Amygdala (tissue), 56 donors: ENCODE results near the gene SPAG4.

ENCODE experiments used
- DNase-seq, 56 donors: peaks; one replicate each; lab custom pipeline; 2025; lab: John Stamatoyannopoulos, UW

SPAG4 gene, protein sequence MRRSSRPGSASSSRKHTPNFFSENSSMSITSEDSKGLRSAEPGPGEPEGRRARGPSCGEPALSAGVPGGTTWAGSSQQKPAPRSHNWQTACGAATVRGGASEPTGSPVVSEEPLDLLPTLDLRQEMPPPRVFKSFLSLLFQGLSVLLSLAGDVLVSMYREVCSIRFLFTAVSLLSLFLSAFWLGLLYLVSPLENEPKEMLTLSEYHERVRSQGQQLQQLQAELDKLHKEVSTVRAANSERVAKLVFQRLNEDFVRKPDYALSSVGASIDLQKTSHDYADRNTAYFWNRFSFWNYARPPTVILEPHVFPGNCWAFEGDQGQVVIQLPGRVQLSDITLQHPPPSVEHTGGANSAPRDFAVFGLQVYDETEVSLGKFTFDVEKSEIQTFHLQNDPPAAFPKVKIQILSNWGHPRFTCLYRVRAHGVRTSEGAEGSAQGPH

GRCh38 chr20:35615667-35616464, at the start of gene SPAG4:
SPAG4 (plus strand) TSS chr20:35615829; CDS start chr20:35616004, 175 bp downstream.
- peak; percentile 48 to 99 (median 90) for DNase-seq

DNA sequence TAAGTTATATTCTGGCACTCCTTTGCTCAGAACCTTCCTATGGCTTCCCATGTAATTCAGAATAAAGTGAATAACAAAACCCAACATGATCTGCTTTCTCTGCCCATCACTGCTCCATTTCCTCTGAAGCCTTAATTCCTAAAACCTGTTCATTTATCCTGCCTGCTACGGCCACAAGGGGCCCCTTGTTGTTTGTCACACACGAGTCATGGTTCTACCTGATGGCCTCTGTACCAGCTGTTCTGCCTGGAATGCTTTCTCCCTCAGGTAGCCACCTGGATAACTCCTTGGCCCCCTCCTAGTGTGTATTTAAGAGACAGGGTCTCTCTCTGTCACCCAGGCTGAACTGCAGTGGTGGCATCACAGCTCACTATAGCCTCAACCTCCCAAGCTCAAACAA, 47.0 kb upstream of the SPAG4 start:
- no peak for DNase-seq

DNA sequence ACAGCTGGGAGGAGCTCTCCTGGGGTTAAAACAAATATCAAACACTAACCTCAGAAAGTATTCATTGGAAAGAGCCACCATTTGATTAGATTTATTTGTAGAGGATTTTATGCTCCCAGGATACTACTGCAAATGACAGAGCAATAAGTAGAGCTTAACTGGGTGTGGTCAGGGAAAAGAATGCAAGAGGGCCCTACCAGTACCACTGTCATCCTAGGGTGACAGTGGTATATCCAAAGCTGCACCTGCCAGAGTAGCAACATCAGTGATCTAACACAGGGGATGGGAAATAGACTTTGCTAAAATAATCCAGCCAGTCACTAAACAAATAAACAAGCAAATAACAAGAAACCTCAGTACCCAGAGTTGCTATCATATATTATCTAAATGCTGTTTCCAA, 44.1 kb upstream of the SPAG4 start:
- no peak for DNase-seq

DNA sequence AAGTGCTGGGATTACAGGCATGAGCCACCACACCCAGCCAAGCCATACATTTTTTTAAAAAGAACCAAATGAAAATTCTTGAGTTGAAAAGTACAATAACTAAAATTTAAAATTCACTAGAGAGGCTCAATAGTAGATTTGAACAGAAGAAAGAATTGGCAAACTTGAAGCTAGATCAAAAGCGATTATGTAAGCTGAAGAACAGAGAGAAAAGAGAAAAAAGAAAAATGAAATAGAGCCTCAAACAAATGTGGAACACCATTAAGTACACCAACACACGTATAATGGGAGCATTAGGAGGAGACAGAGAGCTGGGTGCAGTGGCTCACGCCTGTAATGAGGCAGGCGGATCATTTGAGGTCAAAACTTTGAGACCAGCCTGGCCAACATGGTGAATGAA, 42.8 kb upstream of the SPAG4 start:
- DNase-seq = no peak

- no peak for DNase-seq
Measured at GRCh38 chr20:35575958-35576357, 39.7 kb upstream of the SPAG4 start.

GRCh38 chr20:35576816-35577215, 38.8 kb upstream of the SPAG4 start:
- DNase-seq = no peak

- DNase-seq = no peak
Measured at GRCh38 chr20:35578469-35578868, 37.2 kb upstream of the SPAG4 start.

DNA sequence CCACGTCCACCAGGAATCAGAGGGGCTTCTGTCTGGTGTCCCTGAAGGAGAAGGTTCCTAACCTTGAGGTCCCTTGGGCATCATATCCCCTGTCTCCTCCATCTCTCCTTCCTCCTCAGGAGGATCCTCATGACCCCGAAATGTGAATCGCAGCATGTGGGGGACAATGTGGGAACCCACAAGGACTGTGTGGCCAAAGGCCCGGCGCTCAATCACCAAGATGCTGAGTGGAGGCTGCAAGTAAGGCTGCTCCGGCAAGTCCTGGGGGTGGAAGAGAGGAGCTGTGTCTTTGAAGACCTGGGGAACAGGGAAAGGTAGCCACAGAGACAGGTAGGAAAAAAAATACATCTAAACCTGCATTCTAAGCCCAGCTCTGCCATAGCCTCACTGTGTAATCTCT, 36.4 kb upstream of the SPAG4 start:
- no peak for DNase-seq

DNA sequence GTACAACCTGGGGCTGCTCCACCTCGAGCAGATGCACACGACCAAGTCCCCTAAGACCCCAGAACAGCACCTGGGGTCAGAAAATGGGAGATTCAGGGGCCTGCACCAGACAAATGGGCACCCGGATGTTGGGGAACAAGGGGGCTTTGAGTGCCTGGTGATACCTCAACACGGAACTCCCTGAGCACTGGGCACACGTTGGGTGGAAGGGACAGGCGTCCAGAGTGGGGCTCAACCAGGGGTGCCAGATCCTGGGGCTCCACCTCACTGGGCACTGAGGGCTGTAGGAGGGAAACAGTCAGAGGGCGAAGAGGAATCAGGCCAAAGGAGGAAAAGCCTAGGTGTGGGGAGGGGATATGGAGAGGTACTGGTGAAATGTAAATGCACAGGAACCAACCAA, 33.5 kb upstream of the SPAG4 start:
- no peak for DNase-seq

GRCh38 chr20:35582741-35583404, 32.8 kb upstream of the SPAG4 start:
- DNase-seq = no peak

GRCh38 chr20:35583636-35584560, 31.7 kb upstream of the SPAG4 start:
- DNase-seq = no peak

DNA sequence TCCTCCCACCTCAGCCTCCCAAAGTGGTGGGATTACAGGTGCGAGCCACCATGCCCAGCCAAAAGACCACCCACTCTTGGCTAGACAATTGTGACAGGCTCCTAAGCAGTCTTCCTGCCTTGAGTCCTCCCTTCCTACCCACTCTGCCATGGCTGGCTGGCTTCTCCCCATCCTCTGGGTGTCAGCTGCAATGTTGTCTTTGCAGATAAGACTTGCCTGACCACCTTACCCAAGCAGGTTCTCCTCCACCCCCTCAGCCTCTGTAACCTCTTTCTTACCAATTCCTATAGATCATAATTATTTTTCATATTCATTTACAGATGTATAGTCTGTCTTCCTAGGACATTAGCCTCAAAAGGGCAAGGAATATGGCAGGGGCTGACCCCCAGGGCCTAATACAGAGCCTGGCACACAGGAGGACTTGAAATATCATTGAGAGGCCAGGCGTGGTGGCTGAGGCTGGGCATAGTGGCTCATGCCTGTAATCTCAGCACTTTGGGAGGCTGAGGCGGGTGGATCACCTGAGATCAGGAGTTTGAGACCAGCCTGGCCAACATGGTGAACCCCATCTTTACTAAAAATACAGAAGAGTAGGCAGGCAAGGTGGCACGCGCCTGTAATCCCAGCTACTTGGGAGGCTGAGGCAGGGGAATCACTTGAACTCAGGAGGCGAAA, 28.7 kb upstream of the SPAG4 start:
- DNase-seq = no peak

- DNase-seq = no peak
Measured at GRCh38 chr20:35587436-35587835, 28.2 kb upstream of the SPAG4 start.

DNA sequence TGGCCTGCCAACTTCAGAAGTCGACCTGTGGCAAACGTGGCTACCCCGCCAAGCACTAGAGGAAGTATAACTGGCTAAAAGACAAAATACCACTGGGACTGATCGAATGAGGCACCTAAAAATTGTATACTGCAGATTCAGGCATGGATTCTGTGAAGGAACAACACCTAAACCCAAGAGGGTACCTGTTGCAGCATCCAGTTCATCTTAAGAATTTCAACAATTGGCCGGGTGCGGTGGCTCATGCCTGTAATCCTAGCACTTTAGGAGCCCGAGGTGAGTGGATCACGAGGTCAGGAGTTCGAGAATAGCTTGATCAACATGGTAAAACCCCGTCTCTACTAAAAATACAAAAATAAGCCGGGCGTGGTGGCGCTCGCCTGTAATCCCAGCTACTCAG, 27.2 kb upstream of the SPAG4 start:
- no peak for DNase-seq

DNA sequence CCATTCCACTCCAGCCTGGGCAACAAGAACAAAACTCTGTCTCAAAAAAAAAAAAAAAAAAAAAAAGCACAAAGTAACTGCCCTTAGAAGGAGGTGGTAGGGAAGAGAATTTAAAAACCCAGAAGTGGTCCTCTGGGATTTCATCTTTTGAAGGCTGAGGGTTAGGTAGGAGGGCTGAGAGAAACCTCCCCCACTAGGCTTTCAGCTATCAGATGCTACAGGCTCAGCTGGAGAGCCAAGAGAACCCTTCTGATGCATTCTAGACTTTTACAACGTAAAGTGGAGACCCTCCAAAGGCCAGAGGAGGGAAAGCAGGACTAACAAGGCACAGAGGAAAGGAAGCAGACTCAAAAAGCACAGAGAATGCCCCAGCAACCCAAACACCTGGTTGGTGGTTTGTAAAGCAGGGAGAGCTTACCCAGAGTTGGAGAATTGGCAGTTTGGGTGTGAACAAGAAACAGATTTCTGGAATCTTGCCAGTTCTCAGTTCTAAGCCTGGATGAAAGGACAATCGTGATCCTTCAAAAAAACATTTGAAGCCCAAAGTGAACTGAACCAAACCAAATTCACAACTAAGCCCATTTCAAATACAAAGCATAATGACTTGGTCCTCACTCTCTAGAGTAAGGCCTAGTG, 23.2 kb upstream of the SPAG4 start:
- peak in 1 of 56 donors; percentile 1 for DNase-seq

- DNase-seq = no peak
Measured at GRCh38 chr20:35595456-35595855, 20.2 kb upstream of the SPAG4 start.

GRCh38 chr20:35595901-35596300, 19.7 kb upstream of the SPAG4 start:
- DNase-seq = no peak

DNA sequence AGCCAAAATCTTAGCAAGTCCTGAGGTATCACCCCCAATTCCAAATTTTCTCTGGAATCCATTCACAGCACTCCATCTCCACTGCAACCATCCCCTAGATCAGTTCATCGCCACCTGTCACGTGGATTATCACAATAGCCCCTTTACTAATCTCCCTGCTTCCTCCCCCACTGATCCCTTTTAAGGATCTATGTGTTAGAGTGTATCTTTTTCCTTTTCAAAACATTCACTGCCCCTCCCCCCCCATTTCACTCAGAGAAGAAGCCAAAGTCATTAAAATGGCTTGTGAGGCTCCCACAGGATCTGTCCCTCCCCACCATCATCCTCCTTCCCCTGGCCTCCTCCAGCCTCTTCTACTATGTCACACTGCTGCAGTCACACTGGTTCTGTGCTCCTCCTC, 18.4 kb upstream of the SPAG4 start:
- DNase-seq = no peak

DNA sequence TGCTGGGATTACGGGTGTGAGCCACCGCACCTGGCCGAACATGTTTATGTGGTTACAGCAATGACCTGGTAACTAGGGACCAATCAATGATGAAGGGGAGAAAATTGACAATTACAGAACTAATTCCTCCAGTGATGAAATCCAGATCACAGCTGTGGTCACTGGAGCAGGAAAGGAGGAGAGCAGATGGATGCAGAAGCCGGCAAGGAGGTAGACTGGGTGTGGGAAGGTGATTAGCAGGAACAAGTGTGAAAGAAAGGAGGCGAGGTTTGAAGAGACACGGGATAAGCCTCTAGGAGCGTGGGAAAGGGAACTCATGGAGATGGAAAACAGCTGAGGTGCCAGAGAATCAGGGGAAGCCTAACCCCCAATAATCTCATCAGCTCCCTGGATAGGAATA, 17.2 kb upstream of the SPAG4 start:
- no peak for DNase-seq
